ENCODE data around the gene ROBO1.

- TF ChIP-seq EZH2 (IDR thresholded peaks at IDR 0.05; ENCODE audit: low read length, unreplicated experiment) (no peak), CTCF (conservative IDR thresholded peaks at IDR 0.05; ENCODE audit: low read depth, low read length) (no peak)
Observed at GRCh38 chr3:78863306-78864203, 904.2 kb downstream of the ROBO1 start.

Measured in PC-3 (cell line).